ENCODE measurements around the gene ANTXR1.

Gene ANTXR1

DNA sequence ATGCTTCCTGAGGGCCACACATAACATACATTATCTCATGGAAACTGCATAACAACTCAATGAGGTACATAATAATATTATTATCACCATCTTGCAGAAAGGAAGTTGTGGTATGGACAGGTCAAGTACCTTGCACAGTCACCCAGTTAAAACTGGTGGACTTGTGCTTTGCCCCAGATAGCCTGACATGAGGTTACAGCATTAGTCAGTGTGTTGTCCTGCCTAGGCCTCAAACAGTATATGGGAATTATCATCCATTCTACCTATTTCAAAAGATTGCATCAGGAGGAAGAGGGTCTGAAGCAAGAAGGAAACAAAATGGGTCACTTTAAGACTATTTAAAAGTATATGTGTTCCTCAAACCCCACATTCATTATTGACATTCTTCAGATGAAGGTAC lies 5.4 kb upstream of the ANTXR1 start:
- DNase-seq, result no peak

GRCh38 chr2:69010437-69011194 lies 2.4 kb upstream of the ANTXR1 start:
- no peak for DNase-seq

DNA sequence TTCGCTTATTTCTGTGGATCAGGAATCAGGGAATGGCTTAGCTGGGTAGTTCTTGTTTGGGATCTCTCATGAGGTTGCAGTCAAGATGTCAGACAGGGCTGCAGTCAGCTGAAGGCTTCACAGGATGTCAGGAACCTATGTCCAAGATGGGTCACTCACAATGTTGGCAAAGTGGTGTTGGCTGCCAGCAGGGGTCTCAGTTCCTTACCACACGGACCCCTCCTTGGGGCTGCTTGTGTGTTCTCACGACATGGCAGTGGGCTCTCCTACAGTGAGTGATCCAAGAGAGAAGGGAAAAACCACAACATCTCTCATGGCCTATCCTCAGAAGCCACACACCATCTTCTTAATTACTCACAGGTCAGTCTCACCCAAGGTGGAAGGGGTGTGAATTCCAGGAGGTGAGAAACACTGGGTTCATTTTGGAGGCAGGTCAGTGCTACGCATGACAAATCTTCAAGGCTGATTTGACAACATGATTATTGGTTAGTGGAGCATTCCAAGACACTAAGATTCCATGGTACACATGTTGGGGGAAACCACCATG lies 1.3 kb upstream of the ANTXR1 start:
- no peak for DNase-seq

DNA sequence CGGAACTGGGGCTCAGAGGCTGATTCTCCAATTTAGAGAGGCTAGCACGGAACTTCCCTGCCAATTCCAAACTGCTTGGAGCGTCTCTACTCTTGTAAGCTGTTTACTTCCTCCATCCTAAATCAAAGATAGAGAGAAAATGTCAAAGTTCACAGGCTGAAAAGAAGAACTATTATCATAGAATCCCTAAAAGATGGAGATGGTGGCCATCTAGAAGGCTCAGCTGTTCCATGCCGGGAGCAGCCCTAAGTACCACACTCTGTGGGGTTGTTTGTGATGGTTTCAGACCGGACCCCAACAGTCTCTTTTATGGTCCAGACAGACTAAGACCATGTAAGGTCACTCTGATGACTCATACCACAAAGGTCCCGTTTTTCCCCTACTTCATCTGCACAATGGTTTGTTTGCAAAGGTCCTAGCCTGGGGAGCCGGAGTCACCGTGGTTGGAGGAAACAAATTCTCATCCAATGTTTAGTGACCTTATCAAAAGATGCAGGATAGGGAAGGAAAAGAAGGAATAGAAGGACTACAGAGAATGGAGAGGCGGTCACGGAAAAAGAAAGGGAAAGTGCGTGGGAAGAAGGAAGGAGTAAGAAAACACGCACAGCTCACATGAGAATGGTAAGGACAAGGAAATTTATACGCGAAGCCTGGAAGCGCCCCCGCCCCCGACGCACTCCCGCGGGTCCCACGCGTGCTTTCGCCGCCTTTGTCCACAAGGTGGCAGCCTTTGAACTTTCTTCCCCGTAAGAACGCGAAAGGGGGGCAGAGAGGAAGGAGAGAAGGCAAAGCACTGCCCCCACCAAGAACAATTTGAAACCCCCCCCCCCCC lies 453 bp upstream of the ANTXR1 start:
- DNase-seq, result no peak

GRCh38 chr2:69013840-69014821 lies 1.2 kb downstream of the ANTXR1 start:
- DNase-seq, result no peak

DNA sequence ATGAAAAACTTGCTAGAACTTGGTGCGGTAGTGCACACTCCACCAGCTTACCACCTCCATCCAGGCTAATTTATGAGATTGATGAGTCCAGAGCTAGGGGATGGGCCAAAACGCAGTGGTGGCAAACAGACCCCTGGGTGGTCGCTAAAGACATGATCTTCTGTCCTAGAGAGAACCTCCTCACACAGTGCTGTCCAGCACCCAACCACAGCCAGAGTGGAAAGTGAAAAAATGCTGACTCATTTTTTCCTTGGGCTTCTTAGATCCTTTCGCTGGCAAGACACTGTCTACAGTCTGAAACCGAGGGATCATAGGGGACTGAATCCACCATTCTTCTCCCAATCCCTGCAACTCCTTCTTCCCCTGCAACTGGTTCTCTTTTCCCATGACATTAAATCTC lies 4.1 kb downstream of the ANTXR1 start:
- no peak for DNase-seq

DNA sequence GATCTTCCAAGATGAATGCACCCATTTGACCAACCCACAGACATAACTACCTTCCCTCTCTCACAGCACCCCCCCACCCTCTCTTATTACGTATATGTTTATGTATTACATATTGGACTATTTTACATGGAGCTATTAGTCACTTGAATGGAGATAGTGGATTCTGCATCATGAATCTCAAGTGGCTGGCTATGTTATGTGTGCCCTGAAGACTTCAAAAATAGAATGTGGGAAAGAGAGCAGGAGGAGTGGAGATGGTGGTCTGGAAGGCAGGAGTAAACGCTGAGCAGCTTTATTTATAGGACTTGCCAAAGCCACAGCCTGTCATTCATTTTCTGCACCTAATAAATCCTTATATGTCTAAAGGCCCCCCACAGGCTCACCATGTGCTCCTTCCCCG lies 4.9 kb downstream of the ANTXR1 start:
- DNase-seq, result no peak

- DNase-seq, result no peak
These were observed 5.7 kb downstream of the ANTXR1 start for GRCh38 chr2:69018678-69019095.

DNA sequence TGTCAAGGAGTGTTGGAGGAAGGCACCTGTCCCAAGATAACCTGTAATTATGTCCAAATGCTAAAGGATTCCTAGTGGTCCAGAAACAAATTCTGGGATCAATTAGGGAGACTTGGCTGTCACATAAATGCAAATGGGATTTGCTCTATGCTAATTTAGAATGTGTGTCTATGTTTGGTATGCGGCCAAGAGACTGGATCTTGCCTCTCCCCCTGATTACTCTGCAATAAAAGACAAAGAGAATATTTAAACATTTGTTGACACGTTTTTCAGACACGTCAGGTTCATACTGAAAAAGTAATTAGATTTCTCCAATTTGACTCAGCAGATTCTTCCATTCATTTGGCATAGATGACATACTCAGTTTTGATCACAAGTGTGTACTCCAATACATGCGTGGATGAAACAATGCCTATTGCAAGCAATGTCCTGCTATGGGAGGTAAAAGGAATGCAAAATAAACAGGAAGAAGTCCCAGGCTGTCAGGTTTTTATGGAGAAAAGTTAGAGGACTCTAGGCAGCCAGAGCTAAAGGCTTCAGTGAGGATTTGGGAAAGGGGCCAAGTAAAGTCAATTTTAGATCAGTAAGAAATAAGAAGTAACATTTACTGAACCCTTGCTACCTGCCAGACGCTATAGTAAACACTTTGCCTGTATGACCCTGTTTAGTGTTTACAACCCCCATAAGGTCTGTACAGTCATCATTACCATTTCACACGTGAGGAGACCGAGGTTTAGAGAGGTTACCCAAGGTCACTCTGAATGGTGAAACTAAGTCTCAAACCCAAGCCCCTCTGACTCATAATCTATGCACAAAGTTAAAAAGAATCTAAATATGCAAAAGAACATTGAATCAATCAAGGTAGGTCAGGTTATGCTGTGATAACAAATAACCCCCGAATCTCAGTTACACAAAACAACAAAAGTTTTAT lies 7.8 kb downstream of the ANTXR1 start:
- DNase-seq, result no peak

DNA sequence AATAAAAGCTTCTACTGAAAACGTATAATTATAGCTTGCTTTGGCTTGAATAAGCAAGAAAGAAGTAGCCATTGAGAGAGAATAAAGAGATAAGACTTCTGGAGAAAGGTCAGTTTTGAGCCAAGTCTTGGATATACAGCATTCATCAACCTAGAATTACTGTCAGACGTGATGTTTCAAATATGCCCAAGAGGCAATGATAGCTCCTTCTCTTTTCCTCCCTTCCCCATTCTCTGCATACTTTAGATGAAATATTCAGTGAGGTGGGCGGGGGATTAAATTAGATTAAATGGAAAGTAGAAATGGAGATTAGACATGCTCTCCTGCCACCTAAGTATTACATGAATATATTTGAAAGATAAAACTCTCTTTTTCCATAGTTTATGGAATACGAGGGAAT lies 8.7 kb downstream of the ANTXR1 start:
- no peak for DNase-seq

DNA sequence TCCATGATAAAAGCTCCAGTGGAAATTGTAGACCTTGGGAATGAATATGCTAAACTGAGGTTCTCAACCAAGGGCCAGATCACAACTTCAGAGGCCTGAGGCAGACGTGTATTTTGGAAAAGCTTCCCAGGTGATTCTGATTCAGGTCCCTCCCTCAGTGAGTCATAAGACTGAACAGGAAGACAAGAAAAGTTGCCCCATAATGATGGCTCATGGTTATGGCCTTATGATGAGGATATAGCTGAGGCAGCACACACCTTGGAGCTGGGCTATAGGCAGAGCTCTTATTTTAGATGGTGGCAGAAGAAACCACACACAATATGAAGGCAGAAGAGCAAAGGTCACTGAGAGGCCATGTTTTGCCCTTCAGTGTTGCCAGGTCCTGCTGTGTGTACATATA lies 9.6 kb downstream of the ANTXR1 start:
- no peak for DNase-seq

- no peak for DNase-seq
These were observed 10.3 kb downstream of the ANTXR1 start for GRCh38 chr2:69023236-69023635.

DNA sequence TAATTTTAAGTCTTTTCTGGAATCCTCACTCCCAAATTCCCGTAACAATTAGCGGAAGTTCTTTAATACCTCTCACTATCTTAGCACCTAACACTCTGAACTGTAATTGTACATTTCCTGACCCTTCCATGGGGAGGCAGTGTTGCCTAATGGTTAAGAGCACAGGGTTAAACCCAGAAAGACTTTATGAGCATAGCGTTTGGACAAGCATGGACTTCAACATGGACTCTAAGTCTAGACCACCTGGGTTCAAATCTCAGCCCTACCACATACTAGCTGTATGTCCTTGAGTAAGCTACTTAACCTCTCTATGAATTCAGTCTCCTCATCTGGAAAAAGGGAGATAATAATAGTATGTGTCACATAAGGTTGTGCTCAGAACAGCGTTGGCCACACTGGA lies 13.0 kb downstream of the ANTXR1 start:
- no peak for DNase-seq

DNA sequence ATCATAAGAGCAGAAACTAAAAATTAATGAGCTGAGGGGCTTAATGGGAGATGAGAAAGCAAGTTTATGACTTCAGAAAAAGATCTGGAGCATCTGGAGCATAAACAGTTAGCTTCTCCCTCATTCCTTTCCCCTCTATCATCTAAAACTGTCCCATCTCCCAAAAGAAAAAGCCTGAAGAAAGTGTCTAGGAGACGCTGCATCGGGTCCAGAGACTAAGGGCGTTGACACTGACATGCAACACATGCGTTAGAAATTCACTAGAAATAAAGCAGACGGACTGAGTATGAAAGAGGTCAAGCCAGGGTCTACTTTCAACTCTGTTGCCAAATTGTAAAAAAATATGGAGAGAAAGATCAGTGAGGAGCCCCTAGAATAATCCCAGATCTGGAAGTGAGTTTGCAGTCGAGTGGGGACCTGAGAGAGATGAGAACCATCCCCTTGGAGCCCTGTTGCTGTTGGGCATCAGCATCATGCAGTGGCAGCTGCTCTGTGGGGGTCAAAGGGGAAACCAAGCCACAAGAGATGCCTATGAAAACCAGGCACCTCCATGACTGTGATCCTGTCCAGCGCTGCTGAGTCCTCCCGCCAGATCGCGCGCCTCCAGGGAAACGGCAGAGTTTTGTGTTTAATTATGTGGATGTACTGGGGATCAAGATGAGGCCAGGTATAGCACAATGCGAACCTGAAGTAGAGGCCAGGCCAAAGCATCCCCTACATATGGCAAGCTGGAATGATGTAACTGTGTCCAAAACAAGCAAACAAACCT lies 13.9 kb downstream of the ANTXR1 start:
- no peak for DNase-seq

GRCh38 chr2:69030800-69031428 lies 17.9 kb downstream of the ANTXR1 start:
- DNase-seq, result no peak

DNA sequence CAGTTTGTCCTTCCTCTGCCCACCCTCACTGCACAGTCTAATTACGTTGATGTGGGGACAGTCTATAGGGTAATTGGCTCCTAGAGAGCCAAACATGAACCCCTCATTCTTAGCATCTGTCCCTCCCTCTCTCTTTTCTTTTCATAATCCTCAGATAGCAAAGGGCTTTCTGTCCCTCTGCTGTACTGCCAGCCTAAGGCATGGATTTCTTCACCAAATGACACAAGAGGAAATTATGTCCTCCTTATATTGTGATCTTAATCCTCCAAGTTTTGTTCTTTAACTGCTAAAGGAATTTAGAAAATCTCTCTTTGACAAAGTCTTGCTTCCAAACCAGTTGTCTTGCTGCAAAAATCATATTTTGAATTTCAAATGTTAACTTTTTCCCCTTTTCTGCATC lies 18.5 kb downstream of the ANTXR1 start:
- DNase-seq, result no peak

DNA sequence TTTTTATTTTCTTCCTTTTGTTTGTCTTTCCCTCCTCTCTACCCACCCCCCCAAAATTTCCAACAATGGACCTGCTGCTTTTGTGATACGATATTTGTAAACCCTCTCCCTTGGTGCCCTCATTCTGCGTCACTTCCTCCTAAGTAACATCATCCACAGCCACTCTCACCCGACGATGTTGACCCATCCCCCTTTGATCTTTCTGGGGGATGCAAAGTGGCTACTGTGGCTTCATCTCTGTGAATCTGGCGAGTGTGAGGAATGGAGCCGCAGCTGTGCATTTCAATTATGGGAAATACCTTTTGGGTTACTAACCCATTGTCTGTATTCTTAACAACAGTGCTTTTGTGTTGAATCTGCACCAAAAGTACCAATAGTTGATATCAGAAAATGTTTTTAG lies 19.4 kb downstream of the ANTXR1 start:
- no peak for DNase-seq

DNA sequence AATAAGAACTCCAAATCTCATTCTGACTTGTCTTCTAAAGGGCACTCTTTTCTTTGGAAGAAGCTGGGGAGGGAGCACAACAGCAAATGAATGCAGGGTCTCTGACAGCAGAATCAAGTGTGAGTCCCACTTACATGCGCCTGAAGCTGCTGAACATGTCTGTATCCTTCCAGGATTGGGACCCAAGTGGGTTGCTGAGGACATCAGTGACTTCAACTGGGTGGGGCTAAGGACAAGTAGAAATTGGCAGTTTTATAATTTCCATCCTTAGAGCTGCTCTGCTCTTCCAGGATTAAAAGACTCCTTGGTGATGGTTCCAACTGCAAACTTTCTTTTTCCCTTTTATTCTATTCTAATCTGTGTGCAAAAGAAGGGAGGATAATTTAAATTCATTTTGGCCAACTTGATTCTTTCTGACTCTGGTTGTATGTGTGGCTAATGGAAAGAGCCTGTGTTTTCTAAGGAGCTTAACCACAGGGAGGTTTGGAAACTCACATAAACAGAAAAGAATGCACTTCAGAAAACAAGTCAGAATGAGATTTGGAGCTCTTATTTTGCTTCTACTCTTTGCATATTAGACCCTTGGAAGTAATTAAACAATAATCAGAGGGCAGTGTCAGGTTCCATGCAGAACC lies 20.6 kb downstream of the ANTXR1 start:
- DNase-seq, result no peak

GRCh38 chr2:69034122-69034521 lies 21.1 kb downstream of the ANTXR1 start:
- DNase-seq, result no peak

DNA sequence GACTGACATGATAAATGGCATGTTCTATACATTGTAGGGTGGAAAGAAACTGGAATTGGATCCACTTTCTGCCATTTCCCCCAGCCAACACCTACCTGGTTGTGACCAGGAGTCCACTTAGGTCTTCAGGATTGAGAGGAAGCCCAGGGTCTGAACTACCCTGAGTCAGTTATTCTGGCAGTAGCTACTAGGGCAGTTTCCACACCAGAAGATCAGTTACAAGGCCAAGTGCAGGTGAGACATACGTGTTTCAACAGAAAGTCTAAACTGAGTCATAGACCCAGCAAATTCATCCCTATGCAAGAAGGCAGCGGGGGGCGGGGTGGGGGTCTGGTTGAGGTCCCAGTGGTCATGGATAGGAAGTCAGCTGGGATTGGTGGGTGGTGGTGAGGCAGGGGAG lies 21.9 kb downstream of the ANTXR1 start:
- DNase-seq, result no peak

Data from NCI-H2081 treated with DMSO at 0.1 percent for 48 hours (cell line).